Measurements from ENCODE around the gene ASB13. TPM values are rescaled to one million over a fixed set of nuclear protein-coding genes. Genes with fewer than 3 reads are reported as not detected.

Gene ASB13
- total and polyA plus RNA-seq, 2 of the 13 experiments (the other 11 are each of a cell fraction or from before 2014, with no cell fraction given), result 9.3 to 15.4 TPM

GRCh38 chr10:5659702-5660528 is 6.5 kb downstream of the ASB13 start (continued):
- TF ChIP-seq SKI (IDR thresholded peaks at IDR 0.05; ENCODE audit: partially characterized antibody), result peak; percentile 95
- peak; percentile 65; the same call in 1 of the 2 replicates for TF ChIP-seq CHD4 (IDR thresholded peaks at IDR 0.05; ENCODE audit: borderline replicate concordance, low read length)
- TF ChIP-seq MAF1 (CRISPR knock-in tag; IDR thresholded peaks at IDR 0.05; ENCODE audit: borderline replicate concordance), result no peak
- TF ChIP-seq KDM5A (IDR thresholded peaks at IDR 0.05; ENCODE audit: borderline replicate concordance, low read length), result no peak
- TF ChIP-seq ZBTB38 (CRISPR knock-in tag; IDR thresholded peaks at IDR 0.05), result no peak
- TF ChIP-seq ETV5 (CRISPR knock-in tag; IDR thresholded peaks at IDR 0.05; ENCODE audit: borderline replicate concordance), result peak; percentile 87; the same call in 1 of the 2 replicates
- TF ChIP-seq KLF12 (CRISPR knock-in tag; IDR thresholded peaks at IDR 0.05; ENCODE audit: borderline replicate concordance), result peak; percentile 24; the same call in 1 of the 2 replicates
- TF ChIP-seq, protein P1, sequence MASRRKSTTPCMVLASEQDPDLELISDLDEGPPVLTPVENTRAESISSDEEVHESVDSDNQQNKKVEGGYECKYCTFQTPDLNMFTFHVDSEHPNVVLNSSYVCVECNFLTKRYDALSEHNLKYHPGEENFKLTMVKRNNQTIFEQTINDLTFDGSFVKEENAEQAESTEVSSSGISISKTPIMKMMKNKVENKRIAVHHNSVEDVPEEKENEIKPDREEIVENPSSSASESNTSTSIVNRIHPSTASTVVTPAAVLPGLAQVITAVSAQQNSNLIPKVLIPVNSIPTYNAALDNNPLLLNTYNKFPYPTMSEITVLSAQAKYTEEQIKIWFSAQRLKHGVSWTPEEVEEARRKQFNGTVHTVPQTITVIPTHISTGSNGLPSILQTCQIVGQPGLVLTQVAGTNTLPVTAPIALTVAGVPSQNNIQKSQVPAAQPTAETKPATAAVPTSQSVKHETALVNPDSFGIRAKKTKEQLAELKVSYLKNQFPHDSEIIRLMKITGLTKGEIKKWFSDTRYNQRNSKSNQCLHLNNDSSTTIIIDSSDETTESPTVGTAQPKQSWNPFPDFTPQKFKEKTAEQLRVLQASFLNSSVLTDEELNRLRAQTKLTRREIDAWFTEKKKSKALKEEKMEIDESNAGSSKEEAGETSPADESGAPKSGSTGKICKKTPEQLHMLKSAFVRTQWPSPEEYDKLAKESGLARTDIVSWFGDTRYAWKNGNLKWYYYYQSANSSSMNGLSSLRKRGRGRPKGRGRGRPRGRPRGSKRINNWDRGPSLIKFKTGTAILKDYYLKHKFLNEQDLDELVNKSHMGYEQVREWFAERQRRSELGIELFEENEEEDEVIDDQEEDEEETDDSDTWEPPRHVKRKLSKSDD (CRISPR knock-in tag; IDR thresholded peaks at IDR 0.05; ENCODE audit: low read depth), result 0 out of 2 replicates have a peak, but pooled peaks have one; percentile 48
- TF ChIP-seq ZBTB8A (CRISPR knock-in tag; IDR thresholded peaks at IDR 0.05; ENCODE audit: borderline replicate concordance, low read depth), result no peak
- no peak for TF ChIP-seq ZNF639 (CRISPR knock-in tag; conservative IDR thresholded peaks at IDR 0.05)
- no peak for TF ChIP-seq ATF6 (CRISPR knock-in tag; conservative IDR thresholded peaks at IDR 0.05)
- TF ChIP-seq TCF7L2 (IDR thresholded peaks at IDR 0.05; ENCODE audit: low read depth, low read length), result no peak
- no peak for TF ChIP-seq TP53 (CRISPR knock-in tag; conservative IDR thresholded peaks at IDR 0.05)
- TF ChIP-seq ZFP41 (CRISPR knock-in tag; IDR thresholded peaks at IDR 0.05; ENCODE audit: borderline replicate concordance), result no peak
- TF ChIP-seq ZNF556 (CRISPR knock-in tag; IDR thresholded peaks at IDR 0.05; ENCODE audit: borderline replicate concordance), result no peak
- no peak for TF ChIP-seq PLRG1 (conservative IDR thresholded peaks at IDR 0.05)
- TF ChIP-seq NFYB (CRISPR knock-in tag; IDR thresholded peaks at IDR 0.05), result no peak
- TF ChIP-seq ESRRA (CRISPR knock-in tag; IDR thresholded peaks at IDR 0.05; ENCODE audit: low read depth), result peak; percentile 77; the same call in 1 of the 2 replicates
- TF ChIP-seq ZNF772 (CRISPR knock-in tag; IDR thresholded peaks at IDR 0.05), result peak; percentile 48
- no peak for TF ChIP-seq ZNF674 (CRISPR knock-in tag; IDR thresholded peaks at IDR 0.05; ENCODE audit: low read depth)
- TF ChIP-seq ZNF34 (CRISPR knock-in tag; IDR thresholded peaks at IDR 0.05; ENCODE audit: borderline replicate concordance), result peak; percentile 41; the same call in 1 of the 2 replicates
- no peak for TF ChIP-seq ZNF660 (CRISPR knock-in tag; IDR thresholded peaks at IDR 0.05; ENCODE audit: borderline replicate concordance, low read depth)
- peak; percentile 74 for TF ChIP-seq MED8 (CRISPR knock-in tag; IDR thresholded peaks at IDR 0.05; ENCODE audit: insufficient replicate concordance)
- TF ChIP-seq AGO1 (IDR thresholded peaks at IDR 0.05; ENCODE audit: low read depth, low read length, poor library complexity, severe bottlenecking), result no peak
